Activated naive CD4-positive, alpha-beta T cell treated with anti-CD3 and anti-CD28 coated beads for 36 hours (primary cell): ENCODE measurements around the gene SYDE1. TPM values are rescaled to one million over a fixed set of nuclear protein-coding genes. Genes with fewer than 3 reads are reported as not detected.
A peak's percentile ranks its signal among the peaks of the same experiment; 100 is the strongest.

Experiments
- CTCF ChIA-PET: fragments of 350-600 bp; sonication (Branson Sonifier 250); formaldehyde crosslinking; loops from one replicate; lab custom pipeline; 2021; ENCODE audit warnings: antibody characterized with exemption; lab: Charles Lee
- DNase-seq: peaks from one replicate; pipeline ENCODE4 v3.0.0-alpha.2; 2020
- H3K27ac Mint-ChIP-seq: one replicate; pipeline ENCODE4 v1.8.0; 2021; ENCODE audit warnings: mild to moderate bottlenecking, mixed read lengths
- H3K27me3 Mint-ChIP-seq: one replicate; pipeline ENCODE4 v1.8.0; 2021; ENCODE audit warnings: low read depth, mixed read lengths
- H3K36me3 Mint-ChIP-seq: one replicate; pipeline ENCODE4 v1.8.0; 2021; ENCODE audit warnings: low read depth, mixed read lengths
- H3K4me1 Mint-ChIP-seq: one replicate; pipeline ENCODE4 v1.8.0; 2021; ENCODE audit warnings: low read depth, mixed read lengths
- H3K4me3 Mint-ChIP-seq: one replicate; pipeline ENCODE4 v1.8.0; 2021; ENCODE audit warnings: mild to moderate bottlenecking, moderate library complexity, mixed read lengths
- H3K9me3 Mint-ChIP-seq: one replicate; pipeline ENCODE4 v1.8.0; 2021; ENCODE audit warnings: mixed read lengths
- intact Hi-C: fragments of 100-400 bp; cut with micrococcal nuclease; formaldehyde crosslinking; loops from one replicate; pipeline ENCODE4 v1.15.1; 2023
- total RNA-seq, 2 experiments: library from RNA; stranded (reverse); gene quantifications; one replicate each; pipeline ENCODE4 v1.2.3, GENCODE V29; 2021

Gene SYDE1
- total RNA-seq, 2 experiments from 2014 or later, result 0.67 to 1.1 TPM

GRCh38 chr19:15129856-15130585, 22.8 kb downstream of the SYDE1 start:
- peaks cover 21% of the 10 kb centered on the region for H3K4me1 Mint-ChIP-seq
- no peaks in the 10 kb centered on the region for H3K9me3 Mint-ChIP-seq
- CTCF ChIA-PET, result interaction anchor here (0.6 kb wide), 1 partner anchor 9 kb away, joined by 3 read pairs; no protein-coding TSS in a partner anchor
- no peaks in the 10 kb centered on the region for H3K36me3 Mint-ChIP-seq
- peak overlapping the region; percentile 59 for H3K27ac Mint-ChIP-seq
- intact Hi-C loops, result loop anchor here (5.0 to 10.0 kb wide), 3 partner anchors 205 to 1947 kb away; partner anchors contain the start of genes BRD4, HAUS8 and MYO9B
- H3K4me3 Mint-ChIP-seq, result no peak overlapping the region
- DNase-seq, result peak; percentile 54
- no peaks in the 10 kb centered on the region for H3K27me3 Mint-ChIP-seq

GRCh38 chr19:15136234-15136954, 29.2 kb downstream of the SYDE1 start:
- DNase-seq, result no peak
- Mint-ChIP-seq H3K27ac (no peak overlapping the region), H3K9me3 (peaks cover 11% of the 10 kb centered on the region), H3K4me1 (no peaks in the 10 kb centered on the region), H3K36me3 (peaks cover 3% of the 10 kb centered on the region), H3K27me3 (no peaks in the 10 kb centered on the region), H3K4me3 (no peak overlapping the region)
- CTCF ChIA-PET, result interaction anchor here (0.5 to 1.3 kb wide), 2 partner anchors 22 to 33 kb away, joined by 3 to 4 read pairs; no protein-coding TSS in a partner anchor
- intact Hi-C loops, result no loop called here

- Mint-ChIP-seq H3K4me3 (no peak overlapping the region), H3K9me3 (peaks cover 11% of the 10 kb centered on the region), H3K36me3 (peaks cover 3% of the 10 kb centered on the region), H3K27me3 (no peaks in the 10 kb centered on the region), H3K4me1 (no peaks in the 10 kb centered on the region), H3K27ac (no peak overlapping the region)
- DNase-seq, result no peak
- intact Hi-C loops, result no loop called here
- CTCF ChIA-PET, result interaction anchor here (1.7 kb wide), 1 partner anchor 36 kb away, joined by 4 read pairs; no protein-coding TSS in a partner anchor
Measured at GRCh38 chr19:15137777-15138176, 30.6 kb downstream of the SYDE1 start.

- intact Hi-C loops, result no loop called here
- no peak for DNase-seq
- Mint-ChIP-seq H3K9me3 (peaks cover 11% of the 10 kb centered on the region), H3K36me3 (peaks cover 3% of the 10 kb centered on the region), H3K27me3 (no peaks in the 10 kb centered on the region), H3K4me3 (no peak overlapping the region), H3K27ac (no peak overlapping the region), H3K4me1 (no peaks in the 10 kb centered on the region)
- CTCF ChIA-PET, result interaction anchor here (1.7 kb wide), 1 partner anchor 37 kb away, joined by 4 read pairs; no protein-coding TSS in a partner anchor
Measured at GRCh38 chr19:15138427-15138826, 31.2 kb downstream of the SYDE1 start.

GRCh38 chr19:15141143-15141542, 33.9 kb downstream of the SYDE1 start:
- CTCF ChIA-PET, result no interaction called here

GRCh38 chr19:15142313-15142712, 35.1 kb downstream of the SYDE1 start:
- intact Hi-C loops, result no loop called here
- no peak overlapping the region for H3K27ac Mint-ChIP-seq
- H3K27me3 Mint-ChIP-seq, result no peaks in the 10 kb centered on the region
- H3K4me1 Mint-ChIP-seq, result peaks cover 4% of the 10 kb centered on the region
- no peak overlapping the region for H3K4me3 Mint-ChIP-seq
- CTCF ChIA-PET, result no interaction called here
- DNase-seq, result no peak
- peaks cover 3% of the 10 kb centered on the region for H3K36me3 Mint-ChIP-seq
- peaks cover 11% of the 10 kb centered on the region for H3K9me3 Mint-ChIP-seq

More at GRCh38 chr19:15141143-15141542, 33.9 kb downstream of the SYDE1 start:
- intact Hi-C loops, result no loop called here
- H3K4me1 Mint-ChIP-seq, result peaks cover 4% of the 10 kb centered on the region
- H3K36me3 Mint-ChIP-seq, result peaks cover 3% of the 10 kb centered on the region
- no peaks in the 10 kb centered on the region for H3K27me3 Mint-ChIP-seq
- no peak for DNase-seq
- H3K4me3 Mint-ChIP-seq, result no peak overlapping the region
- H3K9me3 Mint-ChIP-seq, result peaks cover 11% of the 10 kb centered on the region
- H3K27ac Mint-ChIP-seq, result no peak overlapping the region

GRCh38 chr19:15144046-15144646, 36.9 kb downstream of the SYDE1 start:
- Mint-ChIP-seq H3K36me3 (peaks cover 3% of the 10 kb centered on the region), H3K27ac (peak overlapping the region; percentile 4), H3K27me3 (no peaks in the 10 kb centered on the region), H3K4me1 (peaks cover 7% of the 10 kb centered on the region), H3K9me3 (peaks cover 4% of the 10 kb centered on the region), H3K4me3 (no peak overlapping the region)
- intact Hi-C loops, result no loop called here
- CTCF ChIA-PET, result no interaction called here
- no peak for DNase-seq

- CTCF ChIA-PET, result interaction anchor here (1.1 to 1.7 kb wide), 2 partner anchors 46 to 54 kb away, joined by 4 to 8 read pairs; no protein-coding TSS in a partner anchor
- Mint-ChIP-seq H3K27me3 (no peaks in the 10 kb centered on the region), H3K36me3 (no peaks in the 10 kb centered on the region), H3K4me1 (peaks cover 13% of the 10 kb centered on the region), H3K27ac (no peak overlapping the region), H3K4me3 (no peak overlapping the region), H3K9me3 (no peaks in the 10 kb centered on the region)
- intact Hi-C loops, result no loop called here
- DNase-seq, result no peak
Measured at GRCh38 chr19:15147090-15147489, 39.9 kb downstream of the SYDE1 start.

- Mint-ChIP-seq H3K9me3 (peaks cover 5% of the 10 kb centered on the region), H3K27me3 (no peaks in the 10 kb centered on the region), H3K4me1 (peaks cover 9% of the 10 kb centered on the region), H3K36me3 (no peaks in the 10 kb centered on the region), H3K4me3 (no peak overlapping the region), H3K27ac (no peak overlapping the region)
- intact Hi-C loops, result loop anchor here (1.0 kb wide), 3 partner anchors 48 to 278 kb away; no protein-coding TSS in a partner anchor
- DNase-seq, result no peak
- CTCF ChIA-PET, result interaction anchor here (0.6 to 3.6 kb wide), 11 partner anchors 24 to 1560 kb away, joined by 3 to 51 read pairs (median 4); a partner anchor contains a TSS
Measured at GRCh38 chr19:15149737-15150136, 42.5 kb downstream of the SYDE1 start.

- Mint-ChIP-seq H3K36me3 (no peaks in the 10 kb centered on the region), H3K4me1 (peaks cover 5% of the 10 kb centered on the region), H3K27ac (no peak overlapping the region), H3K27me3 (no peaks in the 10 kb centered on the region), H3K9me3 (peaks cover 5% of the 10 kb centered on the region), H3K4me3 (no peak overlapping the region)
- CTCF ChIA-PET, result interaction anchor here (0.6 to 3.5 kb wide), 12 partner anchors 14 to 401 kb away, joined by 3 to 37 read pairs (median 3); partner anchors contain the start of gene AKAP8L
- intact Hi-C loops, result loop anchor here (1.0 kb wide), 1 partner anchor 402 kb away; no protein-coding TSS in a partner anchor
- peak; percentile 68 for DNase-seq
Measured at GRCh38 chr19:15154002-15154612, 46.9 kb downstream of the SYDE1 start.

- Mint-ChIP-seq H3K9me3 (peaks cover 5% of the 10 kb centered on the region), H3K36me3 (no peaks in the 10 kb centered on the region), H3K4me3 (no peak overlapping the region), H3K27me3 (no peaks in the 10 kb centered on the region), H3K27ac (no peak overlapping the region), H3K4me1 (peaks cover 3% of the 10 kb centered on the region)
- no peak for DNase-seq
- CTCF ChIA-PET, result interaction anchor here (0.7 to 3.5 kb wide), 5 partner anchors 12 to 324 kb away, joined by 3 to 37 read pairs (median 4); partner anchors contain the start of gene PGLYRP2
- intact Hi-C loops, result no loop called here
Measured at GRCh38 chr19:15155296-15155695, 48.1 kb downstream of the SYDE1 start.
